H1 (cell line): ENCODE results near the gene SCAI. TPM values are rescaled to one million over a fixed set of nuclear protein-coding genes. Genes with fewer than 3 reads are reported as not detected.

Experiments
- CTCF ChIA-PET: fragments of 300-600 bp; sonication (Branson Sonifier 250); formaldehyde crosslinking; loops from one replicate; lab custom pipeline; 2021; ENCODE audit not compliant: partially characterized antibody; lab: Charles Lee
- POLR2A ChIA-PET: fragments of 300-600 bp; sonication (Branson Sonifier 250); formaldehyde crosslinking; loops from one replicate; lab custom pipeline; 2021; ENCODE audit warnings: inconsistent platforms; ENCODE audit not compliant: partially characterized antibody; lab: Charles Lee
- DNase-seq, 2 experiments: peaks; one replicate each; pipeline versions ENCODE4 v3.0.0 to v3.0.0-alpha.2; 2010 to 2022; ENCODE audit warnings: low spot score in 2 of 2, low read depth in 1 of 2, mixed read lengths in 1 of 2
- FAIRE-seq: peaks from 2 replicates; lab custom pipeline; 2011; peaks lifted over from hg19 to GRCh38; lab: Jason Lieb, UNC
- H2AFZ ChIP-seq: 2 replicates; pipeline ENCODE4 v1.8.1; 2012; ENCODE audit warnings: low read length, inconsistent platforms
- H2AK5ac ChIP-seq: 2 replicates; pipeline ENCODE4 v1.6.1; 2013; ENCODE audit warnings: low read depth, low read length
- H2BK120ac ChIP-seq: replicated peaks from 2 replicates; pipeline ENCODE3; 2013; ENCODE audit warnings: low read depth, low read length, inconsistent platforms
- H2BK12ac ChIP-seq: 2 replicates; pipeline ENCODE4 v1.6.1; 2013; ENCODE audit warnings: low read depth, low read length
- H2BK15ac ChIP-seq: 2 replicates; pipeline ENCODE4 v1.6.1; 2013; ENCODE audit warnings: low read length
- H2BK20ac ChIP-seq: 2 replicates; pipeline ENCODE4 v1.6.1; 2013; ENCODE audit warnings: low read length
- H2BK5ac ChIP-seq: 2 replicates; pipeline ENCODE4 v1.6.1; 2013; ENCODE audit warnings: low read depth, low read length
- H3K14ac ChIP-seq: 2 replicates; pipeline ENCODE4 v1.6.1; 2013; ENCODE audit warnings: inconsistent platforms; ENCODE audit not compliant: insufficient read length
- H3K18ac ChIP-seq: 2 replicates; pipeline ENCODE4 v1.6.1; 2013; ENCODE audit warnings: low read length; ENCODE audit errors: extremely low read depth
- H3K23ac ChIP-seq: 2 replicates; pipeline ENCODE4 v1.6.1; 2013; ENCODE audit warnings: inconsistent platforms; ENCODE audit not compliant: insufficient read length
- H3K23me2 ChIP-seq: 2 replicates; pipeline ENCODE4 v1.6.1; 2013; ENCODE audit warnings: low read depth, low read length
- H3K27ac ChIP-seq: 2 replicates; pipeline ENCODE4 v1.6.1; 2011; ENCODE audit warnings: low read depth, low read length, inconsistent platforms
- H3K27me3 ChIP-seq, 4 experiments: replicated peaks in 1 of 4; 1 replicate in 1 of 4; 2 replicates in 3 of 4; pipeline versions ENCODE4 v1.6.1 to v1.8.1; 2011 to 2013; ENCODE audit warnings: low read length in 3 of 4, mild to moderate bottlenecking in 3 of 4, inconsistent platforms in 2 of 4, mixed read lengths in 2 of 4, moderate library complexity in 1 of 4; ENCODE audit not compliant: control insufficient read depth in 3 of 4, insufficient read depth in 3 of 4; ENCODE audit errors: extremely low read depth in 1 of 4
- H3K36me3 ChIP-seq, 4 experiments: 2 replicates each; pipeline versions ENCODE4 v1.6.1 to v1.8.1; 2011 to 2013; ENCODE audit warnings: mild to moderate bottlenecking in 4 of 4, low read length in 3 of 4, moderate library complexity in 2 of 4, control low read depth in 1 of 4, inconsistent platforms in 1 of 4; ENCODE audit not compliant: insufficient read depth in 4 of 4, control insufficient read depth in 2 of 4
- H3K4ac ChIP-seq: replicated peaks from 2 replicates; pipeline ENCODE3; 2013; ENCODE audit warnings: low read length, low read depth, mixed read lengths, inconsistent platforms; ENCODE audit not compliant: insufficient read length
- H3K4me1 ChIP-seq, 4 experiments: replicated peaks in 1 of 4; 1 replicate in 1 of 4; 2 replicates in 3 of 4; pipeline versions ENCODE4 v1.6.1 to v1.8.1; 2011 to 2013; ENCODE audit warnings: low read length in 3 of 4, inconsistent platforms in 2 of 4, mixed read lengths in 1 of 4; ENCODE audit not compliant: insufficient read depth in 4 of 4, control insufficient read depth in 3 of 4
- H3K4me2 ChIP-seq, 2 experiments: 2 replicates each; pipeline versions ENCODE4 v1.6.1 to v1.8.1; 2011 to 2013; ENCODE audit warnings: low read depth in 2 of 2, low read length in 2 of 2, control low read depth in 1 of 2, inconsistent platforms in 1 of 2, mild to moderate bottlenecking in 1 of 2; ENCODE audit not compliant: insufficient read depth in 1 of 2
- H3K4me3 ChIP-seq, 4 experiments: fragments of 200-600, 300-600 bp in 1 of 4; sonication (generic), shearing (Covaris generic), sonication (Bioruptor Twin) in 1 of 4; 2 replicates each; pipeline versions ENCODE4 v1.5.1 to v1.8.1; 2011 to 2016; ENCODE audit warnings: low read length in 4 of 4, low read depth in 3 of 4, control low read depth in 2 of 4, inconsistent platforms in 2 of 4, mild to moderate bottlenecking in 2 of 4, mixed read lengths in 1 of 4, moderate library complexity in 1 of 4; ENCODE audit not compliant: insufficient read depth in 2 of 4; ENCODE audit errors: extremely low read depth in 1 of 4
- H3K56ac ChIP-seq: replicated peaks from 2 replicates; pipeline ENCODE3; 2013; ENCODE audit warnings: low read depth, mild to moderate bottlenecking, mixed read lengths, low read length, inconsistent platforms; ENCODE audit not compliant: insufficient read length
- H3K79me1 ChIP-seq: 2 replicates; pipeline ENCODE4 v1.6.1; 2013; ENCODE audit warnings: low read depth, low read length, control low read depth
- H3K79me2 ChIP-seq, 2 experiments: 2 replicates each; pipeline versions ENCODE4 v1.6.1 to v1.8.1; 2012 to 2013; ENCODE audit warnings: low read length in 2 of 2, mild to moderate bottlenecking in 2 of 2, inconsistent platforms in 1 of 2; ENCODE audit not compliant: insufficient read depth in 2 of 2, control insufficient read depth in 1 of 2
- H3K9ac ChIP-seq, 4 experiments: replicated peaks in 1 of 4; 1 replicate in 1 of 4; 2 replicates in 3 of 4; pipeline versions ENCODE4 v1.6.1 to v1.8.1; 2011 to 2013; ENCODE audit warnings: low read depth in 3 of 4, low read length in 3 of 4, control low read depth in 2 of 4, mild to moderate bottlenecking in 2 of 4, moderate library complexity in 2 of 4, inconsistent platforms in 1 of 4; ENCODE audit errors: extremely low read depth in 1 of 4
- H3K9me3 ChIP-seq, 2 experiments: 2 replicates each; pipeline versions ENCODE4 v1.6.1 to v1.8.1; 2012 to 2013; ENCODE audit warnings: mild to moderate bottlenecking in 2 of 2, moderate library complexity in 2 of 2, control low read depth in 1 of 2, inconsistent platforms in 1 of 2, low read depth in 1 of 2, low read length in 1 of 2, mixed read lengths in 1 of 2; ENCODE audit not compliant: insufficient read depth in 2 of 2
- H4K20me1 ChIP-seq, 2 experiments: replicated peaks in 1 of 2; 2 replicates each; pipeline versions ENCODE3 to v1.8.1; 2011 to 2013; ENCODE audit warnings: inconsistent platforms in 2 of 2, low read length in 2 of 2, mild to moderate bottlenecking in 1 of 2; ENCODE audit not compliant: insufficient read depth in 2 of 2, control insufficient read depth in 1 of 2
- H4K5ac ChIP-seq: 2 replicates; pipeline ENCODE4 v1.6.1; 2013; ENCODE audit warnings: low read length, low read depth, mixed read lengths, inconsistent platforms; ENCODE audit not compliant: insufficient read length
- H4K8ac ChIP-seq: 2 replicates; pipeline ENCODE4 v1.8.0; 2013; ENCODE audit warnings: mild to moderate bottlenecking, moderate library complexity, low read length, inconsistent platforms; ENCODE audit not compliant: insufficient read depth; ENCODE audit errors: extremely low read depth
- H4K91ac ChIP-seq: replicated peaks from 2 replicates; pipeline ENCODE3; 2013; ENCODE audit warnings: low read length, mixed read lengths, inconsistent platforms; ENCODE audit not compliant: insufficient read length
- BRCA1 ChIP-seq: IDR thresholded peaks from 2 replicates; pipeline ENCODE4 v1.6.1; 2012; ENCODE audit warnings: low read depth, low read length, improper control_type of control experiment
- CHD2 ChIP-seq: IDR thresholded peaks from 2 replicates; pipeline ENCODE4 v1.6.1; 2012; ENCODE audit warnings: low read length, improper control_type of control experiment
- GABPA ChIP-seq: IDR thresholded peaks from 2 replicates; pipeline ENCODE4 v1.6.1; 2011; ENCODE audit warnings: mild to moderate bottlenecking, low read length, moderate library complexity, borderline replicate concordance; ENCODE audit not compliant: insufficient read depth
- JUN ChIP-seq: IDR thresholded peaks from 2 replicates; pipeline ENCODE4 v1.6.1; 2011; ENCODE audit warnings: low read depth, mild to moderate bottlenecking, improper control_type of control experiment, low read length
- RNF2 ChIP-seq: fragments of 200-900, 300-1000 bp; sonication (generic); IDR thresholded peaks from 2 replicates; pipeline ENCODE4 v1.7.1; 2016; ENCODE audit warnings: borderline replicate concordance, low read depth, mild to moderate bottlenecking, antibody characterized with exemption, low read length; ENCODE audit not compliant: poor library complexity, severe bottlenecking; ENCODE audit errors: missing control alignments
- WGBS, 2 experiments: shearing (Covaris generic) in 1 of 2; methylation state at CpG; one replicate each; pipeline versions ENCODE4 v1.1.6 to v1.1.7; 2013 to 2015; ENCODE audit warnings: low lambda C conversion rate in 2 of 2, mixed read lengths in 2 of 2, inconsistent platforms in 1 of 2, low coverage in 1 of 2, missing lambda C conversion rate in 1 of 2; ENCODE audit not compliant: insufficient replicate concordance in 2 of 2, insufficient coverage in 1 of 2, insufficient read length in 1 of 2; ENCODE audit errors: extremely low coverage in 1 of 2, missing lambda C conversion rate in 1 of 2; 5-methylcytosine and 5-hydroxymethylcytosine counted together
- polyA plus RNA-seq, 7 experiments: library from polyadenylated mRNA; depleted of rRNA in 3 of 7; stranded (reverse) in 5 of 7; unstranded in 2 of 7; fragments of >200 nt in 5 of 7; fragments of 200-250 nt in 2 of 7; gene quantifications; 1 replicate in 5 of 7; 2 replicates in 1 of 7; 4 replicates in 1 of 7; pipeline versions ENCODE4 v1.2.1 to v1.2.3, GENCODE V29; 2011 to 2013; ENCODE audit warnings: missing spikeins in 2 of 7, mixed read lengths in 2 of 7
- total RNA-seq: library from RNA; stranded (reverse); fragmentation: NEBNext Ultra II Directional; extraction: Animal tissue kit (Norgen Biotek cat#: 25700); gene quantifications from 2 replicates; pipeline ENCODE4 v1.2.1, GENCODE V29; 2021
- TF ChIP-seq, protein P1 (sequence below): IDR thresholded peaks from 2 replicates; pipeline ENCODE4 v1.6.1; 2011; ENCODE audit warnings: low read depth, mild to moderate bottlenecking, low read length; ENCODE audit not compliant: insufficient read depth

SCAI gene
- total and polyA plus RNA-seq, 2 of the 8 experiments (the other 6 are each of a cell fraction or from before 2014, with no cell fraction given): 6.4 to 19.8 TPM

DNA sequence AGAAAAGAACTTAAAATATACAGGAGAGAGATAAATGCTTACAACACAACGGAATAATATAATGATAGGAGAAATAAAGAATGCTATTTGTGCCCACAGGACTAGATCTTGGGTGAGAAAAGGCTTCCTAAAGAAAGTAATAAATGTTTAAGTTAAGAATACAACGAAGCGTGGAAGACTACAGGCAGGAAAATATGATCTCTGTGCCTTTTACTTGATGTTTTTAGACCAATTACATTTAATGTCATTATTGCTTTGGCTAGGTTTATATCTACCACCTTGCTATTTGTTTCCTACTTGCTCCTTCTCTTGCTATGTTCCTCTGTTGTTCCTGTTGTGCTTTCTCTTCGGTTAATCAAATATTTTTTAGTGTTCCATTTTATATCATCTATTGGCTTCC lies 122.3 kb downstream of the SCAI start:
- Histone ChIP-seq H3K9me3 (no peaks in the 10 kb centered on the region), H3K79me1 (no peaks in the 10 kb centered on the region), H3K36me3 (peaks cover 2 to 37% (median 16%) of the 10 kb centered on the region in 4 experiments; a peak in 5 of 8 replicates), H2BK120ac (no peak overlapping the region), H3K4me2 (no peak overlapping the region), H4K91ac (no peak overlapping the region), H3K14ac (no peak overlapping the region), H3K4me3 (no peak overlapping the region), H2BK5ac (no peak overlapping the region), H2AK5ac (no peak overlapping the region), H4K20me1 (no peaks in the 10 kb centered on the region), H3K79me2 (no peaks in the 10 kb centered on the region), H2BK20ac (no peak overlapping the region), H3K23ac (no peak overlapping the region), H2BK15ac (no peak overlapping the region), H3K27ac (no peak overlapping the region), H4K8ac (no peak overlapping the region), H3K27me3 (no peaks in the 10 kb centered on the region), H3K9ac (no peak overlapping the region), H4K5ac (no peak overlapping the region), H3K23me2 (no peaks in the 10 kb centered on the region), H3K4me1 (no peaks in the 10 kb centered on the region), H3K56ac (no peak overlapping the region), H2BK12ac (no peak overlapping the region), H2AFZ (no peak overlapping the region), H3K18ac (no peak overlapping the region), H3K4ac (no peak overlapping the region)
- ChIA-PET POLR2A (no interaction called here), CTCF (no interaction called here)
- 97% methylated on average over 4 of the region's 4 CpGs; no CpG with 5 or more reads in 1 of the 2 experiments for WGBS, 2 experiments
- TF ChIP-seq, protein P1, sequence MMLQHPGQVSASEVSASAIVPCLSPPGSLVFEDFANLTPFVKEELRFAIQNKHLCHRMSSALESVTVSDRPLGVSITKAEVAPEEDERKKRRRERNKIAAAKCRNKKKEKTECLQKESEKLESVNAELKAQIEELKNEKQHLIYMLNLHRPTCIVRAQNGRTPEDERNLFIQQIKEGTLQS: no peak
- TF ChIP-seq CHD2: no peak
- no peak for TF ChIP-seq GABPA
- no peak for TF ChIP-seq JUN
- no peak for TF ChIP-seq BRCA1
- no peak for TF ChIP-seq RNF2
- FAIRE-seq (no peak), DNase-seq (no peak)
